ENCODE results near the gene RBM14. TPM values are rescaled to one million over a fixed set of nuclear protein-coding genes. Genes with fewer than 3 reads are reported as not detected.
"Not testable (repeated sequence)": the region's sequence is repeated elsewhere in the genome, so short reads cannot be mapped to it uniquely, and the experiment has no call there.

RBM14 gene
- total RNA-seq, 1 experiment from 2014 or later, result 53.4 TPM

GRCh38 chr11:66595245-66595904 lies 21.1 kb upstream of the RBM14 start:
- DNase-seq (ENCODE audit: low read depth), result no peak

GRCh38 chr11:66598993-66599392 lies 17.4 kb upstream of the RBM14 start:
- no peak for DNase-seq (ENCODE audit: low read depth)

GRCh38 chr11:66600219-66600618 lies 16.2 kb upstream of the RBM14 start:
- no peak for DNase-seq (ENCODE audit: low read depth)

GRCh38 chr11:66600631-66601233 lies 15.7 kb upstream of the RBM14 start:
- DNase-seq (ENCODE audit: low read depth), result no peak

- no peak for DNase-seq (ENCODE audit: low read depth)
Measured at GRCh38 chr11:66603072-66603471, 13.4 kb upstream of the RBM14 start.

GRCh38 chr11:66604155-66604554 lies 12.3 kb upstream of the RBM14 start:
- DNase-seq (ENCODE audit: low read depth), result no peak

GRCh38 chr11:66606608-66607007 lies 9.8 kb upstream of the RBM14 start:
- DNase-seq (ENCODE audit: low read depth), result not testable (repeated sequence)

GRCh38 chr11:66607126-66607834 lies 9.2 kb upstream of the RBM14 start:
- DNase-seq (ENCODE audit: low read depth), result peak; percentile 90

- no peak for DNase-seq (ENCODE audit: low read depth)
Measured at GRCh38 chr11:66609721-66610617, 6.5 kb upstream of the RBM14 start.

GRCh38 chr11:66612458-66612857 lies 4.0 kb upstream of the RBM14 start:
- DNase-seq (ENCODE audit: low read depth), result no peak

- no peak for DNase-seq (ENCODE audit: low read depth)
Measured at GRCh38 chr11:66614073-66614472, 2.4 kb upstream of the RBM14 start.

GRCh38 chr11:66617155-66617834 lies 865 bp downstream of the RBM14 start:
- DNase-seq (ENCODE audit: low read depth), result peak; percentile 64

- peak; percentile 53 for DNase-seq (ENCODE audit: low read depth)
Measured at GRCh38 chr11:66619080-66619554, 2.7 kb downstream of the RBM14 start.

- DNase-seq (ENCODE audit: low read depth), result no peak
Measured at GRCh38 chr11:66624450-66624849, 8.0 kb downstream of the RBM14 start.

- DNase-seq (ENCODE audit: low read depth), result no peak
Measured at GRCh38 chr11:66625041-66625751, 8.8 kb downstream of the RBM14 start.

GRCh38 chr11:66625752-66626149 lies 9.3 kb downstream of the RBM14 start:
- DNase-seq (ENCODE audit: low read depth), result no peak

- DNase-seq (ENCODE audit: low read depth), result no peak
Measured at GRCh38 chr11:66626382-66626781, 10.0 kb downstream of the RBM14 start.

- no peak for DNase-seq (ENCODE audit: low read depth)
Measured at GRCh38 chr11:66626926-66627325, 10.5 kb downstream of the RBM14 start.

- no peak for DNase-seq (ENCODE audit: low read depth)
Measured at GRCh38 chr11:66628061-66628603, 11.7 kb downstream of the RBM14 start.

GRCh38 chr11:66629356-66629755 lies 12.9 kb downstream of the RBM14 start:
- DNase-seq (ENCODE audit: low read depth), result no peak

Data from M059J (cell line).